ENCODE measurements around the gene TAF5L. TPM values are rescaled to one million over a fixed set of nuclear protein-coding genes. Genes with fewer than 3 reads are reported as not detected.

The TAF5L gene
- total RNA-seq, 4 donors from 2014 or later: 20.5 to 30.4 (median 24.6) TPM

DNA sequence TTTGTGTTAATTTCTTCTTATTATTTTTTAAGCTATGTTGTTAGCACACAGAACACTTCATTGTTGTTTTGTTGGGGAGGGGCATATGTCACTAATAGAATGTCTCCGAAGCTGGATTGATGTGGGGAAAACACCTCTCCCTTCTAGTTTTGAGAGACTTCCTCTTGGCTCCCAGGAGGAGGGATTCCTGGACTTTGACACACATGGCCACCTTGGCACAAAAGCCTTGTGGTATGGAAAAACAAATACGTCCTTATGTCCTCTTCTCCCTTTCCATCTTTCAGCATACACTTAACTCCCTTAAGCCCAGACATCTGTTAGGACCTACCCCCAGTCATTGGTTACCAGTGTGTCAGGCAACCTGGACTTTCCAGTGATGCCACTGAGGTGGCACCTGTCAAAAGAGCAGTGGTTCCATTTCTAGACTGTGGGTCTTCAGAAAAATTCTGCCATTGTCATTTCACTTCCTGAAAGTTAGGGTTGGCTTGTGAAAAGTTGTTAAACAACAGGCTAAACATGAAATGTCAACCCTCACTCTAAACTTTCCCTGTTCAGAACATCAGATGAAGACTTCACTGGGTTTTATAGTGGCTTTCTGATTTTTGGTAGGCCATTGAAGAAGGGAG is 54.9 kb downstream of the TAF5L start:
- Histone ChIP-seq H3K4me3 (no peak overlapping the region), H3K27ac (no peak overlapping the region), H3K4me1 (peaks cover 0 to 9% (median 0%) of the 10 kb centered on the region in 3 donors), H3K36me3 (no peaks in the 10 kb centered on the region), H3K27me3 (no peaks in the 10 kb centered on the region), H3K9me3 (no peaks in the 10 kb centered on the region)
- no peak for ATAC-seq
- no peak for TF ChIP-seq CTCF (IDR thresholded peaks at IDR 0.05)
- 38 to 43% methylated on average over 2 of the region's 2 CpGs for WGBS, 2 donors (ENCODE audit: low coverage in 1 of 2)

DNA sequence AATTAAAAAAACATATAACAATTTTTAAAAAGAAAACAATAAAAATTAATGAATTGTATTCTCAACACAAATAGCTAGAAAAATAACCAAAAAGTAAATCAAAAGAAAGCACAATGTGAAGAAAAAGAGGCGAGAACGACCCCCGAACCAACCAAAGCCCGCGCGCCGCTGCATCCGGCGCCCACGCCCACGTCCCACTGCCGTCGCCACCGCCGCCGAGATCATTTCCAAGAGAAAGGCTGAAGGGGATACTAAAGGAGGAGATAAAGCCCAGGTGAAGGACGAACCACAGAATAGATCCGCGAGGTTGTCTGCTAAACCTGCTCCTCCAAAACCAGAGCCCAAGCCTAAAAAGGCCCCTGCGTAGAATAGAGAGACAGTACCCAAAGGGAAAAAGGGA is 55.6 kb downstream of the TAF5L start:
- no peak for ATAC-seq
- Histone ChIP-seq H3K36me3 (no peaks in the 10 kb centered on the region), H3K9me3 (no peaks in the 10 kb centered on the region), H3K4me1 (peaks cover 0 to 9% (median 0%) of the 10 kb centered on the region in 3 donors), H3K4me3 (no peak overlapping the region), H3K27me3 (no peaks in the 10 kb centered on the region), H3K27ac (no peak overlapping the region)
- TF ChIP-seq POLR2AphosphoS5 (IDR thresholded peaks at IDR 0.05): no peak
- no peak for TF ChIP-seq CTCF (IDR thresholded peaks at IDR 0.05)
- no peak for TF ChIP-seq POLR2A (IDR thresholded peaks at IDR 0.05)
- no peak for TF ChIP-seq EP300 (IDR thresholded peaks at IDR 0.05)
- 75 to 83% methylated on average over 1 to 18 of the region's 20 CpGs for WGBS, 2 donors (ENCODE audit: low coverage in 1 of 2)

DNA sequence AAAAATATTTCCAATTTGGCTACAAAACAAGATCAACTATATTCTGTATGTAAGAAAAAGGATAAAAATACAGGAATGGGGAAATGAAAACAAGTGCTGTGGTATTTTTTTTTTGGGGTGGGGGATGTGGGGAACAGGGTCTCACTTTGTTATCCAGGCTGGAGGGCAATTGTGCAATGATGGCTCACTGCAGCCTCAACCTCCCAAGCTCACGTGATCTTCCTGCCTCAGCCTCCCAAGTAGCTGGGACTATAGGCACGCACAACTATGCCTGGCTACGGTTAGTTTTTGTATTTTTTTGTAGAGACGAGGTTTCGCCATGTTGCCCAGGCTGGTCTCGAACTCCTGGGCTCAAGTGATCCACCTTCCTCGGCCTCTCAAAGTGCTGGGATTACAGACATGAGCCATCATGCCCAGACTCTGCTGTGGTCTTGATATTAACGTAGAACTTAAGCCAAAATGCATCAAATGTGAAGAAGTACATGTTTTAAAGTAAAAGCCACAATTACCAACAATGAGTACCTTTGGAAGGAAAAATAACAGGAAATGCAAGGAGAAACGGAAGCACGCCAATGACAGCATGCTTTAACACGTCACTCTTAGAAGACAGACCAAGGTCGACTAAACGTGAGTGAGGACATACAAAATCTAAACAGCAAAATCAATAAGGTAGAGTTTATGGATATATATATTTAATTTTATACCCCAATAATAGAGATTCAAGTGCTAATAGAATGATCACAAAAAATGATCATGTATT is 58.6 kb downstream of the TAF5L start:
- H3K4me3 ChIP-seq: no peak overlapping the region
- H3K27ac ChIP-seq: peak overlapping the region in 2 of 4 donors; percentile 29 to 98
- 68 to 74% methylated on average over 8 to 13 of the region's 13 CpGs for WGBS, 2 donors (ENCODE audit: low coverage in 1 of 2)
- ATAC-seq: no peak
- TF ChIP-seq POLR2A (IDR thresholded peaks at IDR 0.05) (no peak), POLR2AphosphoS5 (IDR thresholded peaks at IDR 0.05) (no peak), EP300 (IDR thresholded peaks at IDR 0.05) (no peak), CTCF (IDR thresholded peaks at IDR 0.05) (no peak)
- H3K4me1 ChIP-seq: peaks cover 0 to 18% (median 4%) of the 10 kb centered on the region in 3 donors
- no peaks in the 10 kb centered on the region for H3K9me3 ChIP-seq
- H3K27me3 ChIP-seq: no peaks in the 10 kb centered on the region
- no peaks in the 10 kb centered on the region for H3K36me3 ChIP-seq

GRCh38 chr1:229563701-229564100 is 62.2 kb downstream of the TAF5L start:
- TF ChIP-seq POLR2AphosphoS5 (IDR thresholded peaks at IDR 0.05) (peak; percentile 95), POLR2A (IDR thresholded peaks at IDR 0.05) (peak; percentile 33 to 49), CTCF (IDR thresholded peaks at IDR 0.05) (no peak), EP300 (IDR thresholded peaks at IDR 0.05) (peak; percentile 58)
- Histone ChIP-seq H3K27ac (peak overlapping the region; percentile 89 to 98 (median 96)), H3K27me3 (no peaks in the 10 kb centered on the region), H3K4me1 (peaks cover 4 to 28% (median 4%) of the 10 kb centered on the region in 3 donors), H3K4me3 (peak overlapping the region; percentile 8 to 45), H3K9me3 (no peaks in the 10 kb centered on the region), H3K36me3 (no peaks in the 10 kb centered on the region)
- WGBS, 2 donors (ENCODE audit: low coverage in 1 of 2): 7 to 23% methylated on average over 3 to 5 of the region's 5 CpGs
- ATAC-seq: peak; percentile 79

- TF ChIP-seq POLR2AphosphoS5 (IDR thresholded peaks at IDR 0.05) (no peak), POLR2A (IDR thresholded peaks at IDR 0.05) (no peak), EP300 (IDR thresholded peaks at IDR 0.05) (no peak), CTCF (IDR thresholded peaks at IDR 0.05) (no peak)
- no peak for ATAC-seq
- 25 to 40% methylated on average over 7 of the region's 7 CpGs for WGBS, 2 donors (ENCODE audit: low coverage in 1 of 2)
- Histone ChIP-seq H3K9me3 (no peaks in the 10 kb centered on the region), H3K36me3 (no peaks in the 10 kb centered on the region), H3K4me3 (peak overlapping the region in 1 of 2 donors; percentile 45), H3K27ac (peak overlapping the region; percentile 89 to 98 (median 96)), H3K27me3 (no peaks in the 10 kb centered on the region), H3K4me1 (peaks cover 4 to 28% (median 4%) of the 10 kb centered on the region in 3 donors)
Measured at GRCh38 chr1:229563241-229563640, 62.7 kb downstream of the TAF5L start.

Measured in gastroesophageal sphincter (tissue), 4 donors.